Gastroesophageal sphincter (tissue), 4 donors: ENCODE data around the gene CHD5. TPM values are rescaled to one million over a fixed set of nuclear protein-coding genes. Genes with fewer than 3 reads are reported as not detected.

Source experiments
- ATAC-seq: fragments of 150-250 bp; one replicate; pipeline ENCODE4 v1.9.1; 2016; ENCODE audit warnings: mild to moderate bottlenecking, moderate library complexity
- H3K27ac ChIP-seq, 4 donors: fragments of 200-600 bp; sonication (generic) in 3 of 4; 1 replicate in 3 of 4; 2 replicates in 1 of 4; pipeline ENCODE4 v1.5.1; 2016 to 2019
- H3K27me3 ChIP-seq: fragments of 200-600 bp; sonication (generic); one replicate; pipeline ENCODE4 v1.5.1; 2019
- H3K36me3 ChIP-seq, 2 donors: fragments of 200-600 bp; sonication (generic); one replicate each; pipeline ENCODE4 v1.5.1; 2019; ENCODE audit warnings: control low read depth in 1 of 2
- H3K4me1 ChIP-seq, 3 donors: fragments of 200-600 bp; sonication (generic); 1 replicate in 2 of 3; 2 replicates in 1 of 3; pipeline ENCODE4 v1.5.1; 2016 to 2019; ENCODE audit warnings: control low read depth in 2 of 3
- H3K4me3 ChIP-seq, 2 donors: fragments of 200-600 bp; sonication (generic); one replicate each; pipeline ENCODE4 v1.5.1; 2019; ENCODE audit warnings: mild to moderate bottlenecking in 1 of 2, moderate library complexity in 1 of 2
- H3K9me3 ChIP-seq, 3 donors: fragments of 200-600 bp; sonication (generic); one replicate each; pipeline ENCODE4 v1.5.1; 2017 to 2019; ENCODE audit warnings: control low read depth in 2 of 3
- EP300 ChIP-seq: sonication (generic); formaldehyde crosslinking; IDR thresholded peaks from one replicate; pipeline ENCODE4 v1.6.1; 2017; ENCODE audit warnings: antibody characterized with exemption, mild to moderate bottlenecking
- POLR2A ChIP-seq, 2 donors: fragments of 450-650 bp; IDR thresholded peaks; one replicate each; pipeline ENCODE4 v1.6.1; 2017; ENCODE audit warnings: antibody characterized with exemption in 2 of 2, mild to moderate bottlenecking in 2 of 2, moderate library complexity in 1 of 2
- POLR2AphosphoS5 ChIP-seq: sonication (generic); formaldehyde crosslinking; IDR thresholded peaks from one replicate; pipeline ENCODE4 v1.6.1; 2017; ENCODE audit warnings: antibody characterized with exemption
- WGBS, 2 donors: methylation state at CpG; one replicate each; pipeline ENCODE4 v1.1.5; 2018; ENCODE audit warnings: low coverage in 1 of 2; 5-methylcytosine and 5-hydroxymethylcytosine counted together
- total RNA-seq, 4 donors: library from RNA; depleted of rRNA; stranded (reverse); fragments of >200 nt; gene quantifications; one replicate each; pipeline ENCODE4 v1.1.0, GENCODE V29; 2016
- TF ChIP-seq, protein P1 (sequence below), 4 experiments: fragments of 200-600 bp in 2 of 4; fragments of 450-650 bp in 2 of 4; sonication (generic) in 1 of 4; IDR thresholded peaks; one replicate each; pipeline ENCODE4 v1.5.1; 2017 to 2019; ENCODE audit warnings: antibody characterized with exemption in 4 of 4, mild to moderate bottlenecking in 2 of 4, moderate library complexity in 2 of 4

The CHD5 gene
- total RNA-seq, 4 donors from 2014 or later = 4.4 to 34.9 (median 9.2) TPM

DNA sequence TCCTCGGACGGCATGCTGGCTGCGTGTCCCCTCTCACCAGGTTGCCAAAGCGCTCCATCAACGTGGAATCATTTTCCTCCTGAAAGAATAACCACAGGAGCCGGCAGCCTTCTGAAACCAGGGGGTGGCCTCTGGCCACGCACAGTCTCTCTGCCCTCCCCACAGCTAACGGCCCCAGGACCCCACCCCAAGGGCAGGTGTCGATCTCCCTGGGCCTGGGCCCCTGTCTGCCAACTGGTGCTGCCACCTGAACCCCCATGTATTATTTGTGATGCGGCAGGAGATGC lies 88.4 kb downstream of the CHD5 start:
- no peak for ATAC-seq
- Histone ChIP-seq H3K27me3 (no peaks in the 10 kb centered on the region), H3K27ac (no peak overlapping the region), H3K4me1 (no peaks in the 10 kb centered on the region), H3K36me3 (peaks cover 0 to 14% of the 10 kb centered on the region in 2 donors), H3K4me3 (no peak overlapping the region), H3K9me3 (no peaks in the 10 kb centered on the region)
- TF ChIP-seq POLR2AphosphoS5 (no peak), EP300 (no peak), POLR2A (IDR thresholded peaks at IDR 0.05) (no peak)
- TF ChIP-seq, protein P1, sequence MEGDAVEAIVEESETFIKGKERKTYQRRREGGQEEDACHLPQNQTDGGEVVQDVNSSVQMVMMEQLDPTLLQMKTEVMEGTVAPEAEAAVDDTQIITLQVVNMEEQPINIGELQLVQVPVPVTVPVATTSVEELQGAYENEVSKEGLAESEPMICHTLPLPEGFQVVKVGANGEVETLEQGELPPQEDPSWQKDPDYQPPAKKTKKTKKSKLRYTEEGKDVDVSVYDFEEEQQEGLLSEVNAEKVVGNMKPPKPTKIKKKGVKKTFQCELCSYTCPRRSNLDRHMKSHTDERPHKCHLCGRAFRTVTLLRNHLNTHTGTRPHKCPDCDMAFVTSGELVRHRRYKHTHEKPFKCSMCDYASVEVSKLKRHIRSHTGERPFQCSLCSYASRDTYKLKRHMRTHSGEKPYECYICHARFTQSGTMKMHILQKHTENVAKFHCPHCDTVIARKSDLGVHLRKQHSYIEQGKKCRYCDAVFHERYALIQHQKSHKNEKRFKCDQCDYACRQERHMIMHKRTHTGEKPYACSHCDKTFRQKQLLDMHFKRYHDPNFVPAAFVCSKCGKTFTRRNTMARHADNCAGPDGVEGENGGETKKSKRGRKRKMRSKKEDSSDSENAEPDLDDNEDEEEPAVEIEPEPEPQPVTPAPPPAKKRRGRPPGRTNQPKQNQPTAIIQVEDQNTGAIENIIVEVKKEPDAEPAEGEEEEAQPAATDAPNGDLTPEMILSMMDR (IDR thresholded peaks at IDR 0.05) = no peak
- WGBS, 2 donors = 70 to 80% methylated on average over 2 of the region's 10 CpGs

DNA sequence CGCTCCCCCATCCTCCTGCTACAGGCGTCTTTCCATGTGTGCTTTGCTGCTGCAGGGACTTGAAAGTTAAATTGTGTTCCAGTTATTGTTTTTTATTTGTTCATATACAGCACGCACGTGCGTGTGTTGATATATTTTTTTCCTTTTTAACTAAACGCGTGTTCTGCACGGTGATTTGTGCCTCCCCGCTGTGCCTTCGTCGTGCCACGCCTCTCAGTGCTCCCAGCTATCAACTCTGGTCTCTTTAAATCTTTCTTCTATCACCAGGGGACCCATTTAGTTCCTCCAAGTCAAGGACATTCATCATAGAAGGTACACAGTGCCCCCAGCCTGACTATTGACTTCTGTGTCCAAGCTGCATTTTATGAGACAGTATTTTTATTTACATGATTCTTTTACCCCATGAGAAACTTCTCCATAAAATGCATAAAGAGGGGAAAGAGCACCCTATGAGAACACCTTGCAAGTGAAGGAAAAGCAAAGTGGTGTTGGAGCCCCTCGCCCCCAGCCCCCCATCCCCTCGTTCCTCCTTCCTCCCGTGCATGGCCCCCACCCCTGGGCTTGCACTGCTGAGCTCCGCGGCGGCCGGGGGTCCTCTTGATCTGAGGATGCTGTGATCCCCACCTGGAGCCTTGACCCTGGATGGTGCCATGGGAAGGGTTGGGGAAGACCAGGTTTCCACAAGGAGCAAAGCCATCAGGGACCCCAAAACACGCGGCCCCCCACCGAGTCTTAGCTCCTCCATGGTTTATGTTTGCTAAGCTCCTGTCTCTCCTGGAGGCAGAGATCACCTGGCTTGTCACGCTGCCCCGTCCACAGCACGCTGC lies 88.9 kb downstream of the CHD5 start:
- no peaks in the 10 kb centered on the region for H3K4me1 ChIP-seq
- no peak overlapping the region for H3K27ac ChIP-seq
- no peaks in the 10 kb centered on the region for H3K9me3 ChIP-seq
- no peak for ATAC-seq
- no peaks in the 10 kb centered on the region for H3K27me3 ChIP-seq
- 89 to 93% methylated on average over 3 to 20 of the region's 25 CpGs for WGBS, 2 donors
- H3K36me3 ChIP-seq = peaks cover 0 to 14% of the 10 kb centered on the region in 2 donors
- TF ChIP-seq EP300 (no peak), POLR2AphosphoS5 (no peak), POLR2A (IDR thresholded peaks at IDR 0.05) (no peak)
- TF ChIP-seq, protein P1 (IDR thresholded peaks at IDR 0.05) = no peak
- H3K4me3 ChIP-seq = no peak overlapping the region

DNA sequence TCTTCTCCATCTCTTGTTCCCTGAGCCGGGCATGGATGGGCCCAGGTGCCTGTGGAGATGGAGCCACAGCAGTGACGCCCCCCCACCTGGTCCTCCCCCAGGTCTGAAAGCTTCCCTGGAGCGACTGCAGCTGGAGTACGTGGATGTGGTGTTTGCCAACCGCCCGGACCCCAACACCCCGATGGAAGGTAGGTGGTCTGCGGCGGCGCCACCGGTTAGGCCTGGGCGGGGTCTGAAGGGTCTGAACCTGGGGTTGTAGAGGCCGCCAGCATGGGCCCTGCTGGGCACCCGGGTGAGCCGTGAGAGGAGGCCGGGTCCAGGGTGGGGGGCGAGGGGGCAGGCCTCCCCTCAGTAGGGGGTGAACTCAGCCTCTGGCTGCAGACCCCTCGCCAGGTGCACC lies 89.8 kb downstream of the CHD5 start:
- no peak overlapping the region for H3K4me3 ChIP-seq
- ATAC-seq = no peak
- no peaks in the 10 kb centered on the region for H3K9me3 ChIP-seq
- no peaks in the 10 kb centered on the region for H3K27me3 ChIP-seq
- no CpG with 5 or more reads among the region's 18 CpGs for WGBS, 2 donors
- TF ChIP-seq POLR2A (IDR thresholded peaks at IDR 0.05) = no peak
- no peak for TF ChIP-seq EP300
- no peak for TF ChIP-seq POLR2AphosphoS5
- TF ChIP-seq, protein P1 (IDR thresholded peaks at IDR 0.05) = no peak
- peaks cover 0 to 12% of the 10 kb centered on the region in 2 donors for H3K36me3 ChIP-seq
- H3K27ac ChIP-seq = no peak overlapping the region
- no peaks in the 10 kb centered on the region for H3K4me1 ChIP-seq

DNA sequence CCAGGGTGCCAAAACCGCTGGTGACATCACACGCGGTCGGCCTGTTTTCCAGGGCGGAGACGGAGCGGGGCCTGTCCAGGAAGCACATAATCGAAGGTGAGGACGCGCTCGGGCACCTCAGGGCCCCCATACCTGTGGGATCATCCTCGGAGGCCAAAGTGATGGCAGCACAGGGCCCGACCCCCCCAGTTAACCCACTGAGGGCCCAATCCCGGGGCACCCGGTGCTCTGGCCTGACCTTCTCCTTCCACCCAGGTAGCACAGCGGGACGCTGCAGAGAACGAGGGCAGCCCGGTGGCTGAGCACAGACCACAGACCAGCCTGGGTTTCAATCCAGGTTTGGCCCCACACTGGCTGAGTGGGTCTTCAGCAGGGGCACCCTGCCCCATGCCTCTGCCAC lies 91.2 kb downstream of the CHD5 start:
- Histone ChIP-seq H3K27ac (no peak overlapping the region), H3K4me3 (no peak overlapping the region), H3K36me3 (peaks cover 0 to 9% of the 10 kb centered on the region in 2 donors), H3K9me3 (no peaks in the 10 kb centered on the region), H3K27me3 (no peaks in the 10 kb centered on the region), H3K4me1 (peaks cover 0 to 4% (median 0%) of the 10 kb centered on the region in 3 donors)
- ATAC-seq = no peak
- no CpG with 5 or more reads among the region's 19 CpGs for WGBS, 2 donors
- TF ChIP-seq POLR2AphosphoS5 = no peak
- TF ChIP-seq, protein P1 (IDR thresholded peaks at IDR 0.05) = no peak
- no peak for TF ChIP-seq EP300
- TF ChIP-seq POLR2A (IDR thresholded peaks at IDR 0.05) = no peak

DNA sequence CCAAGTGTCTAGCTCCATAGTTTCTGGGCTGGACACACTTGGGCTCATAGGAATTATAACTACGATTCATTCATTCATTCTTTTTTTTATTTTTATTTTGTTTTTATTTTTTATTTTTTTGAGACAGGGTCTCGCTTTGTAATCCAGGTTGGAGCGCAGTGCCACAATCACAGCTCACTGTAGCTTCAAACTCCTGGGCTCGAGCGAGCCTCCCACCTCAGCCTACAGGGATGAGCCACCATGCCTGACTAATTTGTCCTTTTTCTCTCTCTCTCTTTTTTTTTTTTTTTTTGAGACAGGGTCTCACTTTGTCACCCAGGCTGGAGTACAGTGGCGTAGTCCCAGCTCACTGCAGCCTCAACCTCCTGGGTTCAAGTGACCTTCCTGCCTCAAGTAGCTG lies 92.2 kb downstream of the CHD5 start:
- H3K9me3 ChIP-seq = no peaks in the 10 kb centered on the region
- H3K27ac ChIP-seq = no peak overlapping the region
- WGBS, 2 donors = 92 to 97% methylated on average over 3 to 6 of the region's 6 CpGs
- H3K4me1 ChIP-seq = peaks cover 0 to 13% (median 0%) of the 10 kb centered on the region in 3 donors
- TF ChIP-seq POLR2AphosphoS5 (no peak), EP300 (no peak), POLR2A (IDR thresholded peaks at IDR 0.05) (no peak)
- TF ChIP-seq, protein P1 (IDR thresholded peaks at IDR 0.05) = no peak
- H3K27me3 ChIP-seq = no peaks in the 10 kb centered on the region
- peaks cover 0 to 9% of the 10 kb centered on the region in 2 donors for H3K36me3 ChIP-seq
- no peak for ATAC-seq
- no peak overlapping the region for H3K4me3 ChIP-seq
